Peyer's patch (tissue), 4 donors: ENCODE results near the gene MFRP. TPM values are rescaled to one million over a fixed set of nuclear protein-coding genes. Genes with fewer than 3 reads are reported as not detected.

Experiments used
- DNase-seq, 3 donors: peaks; one replicate each; pipeline ENCODE4 v3.0.0-alpha.2; 2017 to 2019
- H3K27ac ChIP-seq, 4 donors: fragments of 200-600 bp; sonication (generic); one replicate each; pipeline ENCODE4 v1.5.1; 2016 to 2019
- H3K27me3 ChIP-seq, 2 donors: fragments of 200-600 bp; sonication (generic); one replicate each; pipeline ENCODE4 v1.5.1; 2019
- H3K36me3 ChIP-seq, 3 donors: fragments of 200-600 bp; sonication (generic); one replicate each; pipeline ENCODE4 v1.5.1; 2016 to 2019
- H3K4me1 ChIP-seq, 4 donors: fragments of 200-600 bp; sonication (generic); one replicate each; pipeline ENCODE4 v1.5.1; 2016 to 2019
- H3K4me3 ChIP-seq, 4 donors: fragments of 200-600 bp; sonication (generic); 1 replicate in 3 of 4; 2 replicates in 1 of 4; pipeline ENCODE4 v1.5.1; 2016 to 2019; ENCODE audit warnings: mild to moderate bottlenecking in 1 of 4
- H3K9me3 ChIP-seq, 4 donors: fragments of 200-600 bp; sonication (generic); one replicate each; pipeline ENCODE4 v1.5.1; 2016 to 2019; ENCODE audit warnings: mild to moderate bottlenecking in 1 of 4
- POLR2A ChIP-seq, 2 donors: fragments of 450-650 bp; IDR thresholded peaks; one replicate each; pipeline ENCODE4 v1.5.1; 2017; ENCODE audit warnings: antibody characterized with exemption in 2 of 2, mild to moderate bottlenecking in 2 of 2, moderate library complexity in 2 of 2
- small RNA-seq, 2 donors: library from RNA; depleted of rRNA; stranded (forward); fragments of <200 nt; gene quantifications; one replicate each; pipeline ENCODE3, GENCODE V24; 2016
- total RNA-seq, 4 donors: library from RNA; depleted of rRNA; stranded (reverse); fragments of >200 nt; gene quantifications; one replicate each; pipeline ENCODE4 v1.1.0, GENCODE V29; 2016
- TF ChIP-seq, protein P1 (sequence below), 6 experiments: fragments of 450-650 bp in 4 of 6; fragments of 200-600 bp in 2 of 6; sonication (generic) in 1 of 6; IDR thresholded peaks; one replicate each; pipeline ENCODE4 v1.5.1; 2017 to 2019; ENCODE audit warnings: antibody characterized with exemption in 6 of 6, mild to moderate bottlenecking in 3 of 6, moderate library complexity in 1 of 6

MFRP gene
- total RNA-seq, 4 donors from 2014 or later: not detected

DNA sequence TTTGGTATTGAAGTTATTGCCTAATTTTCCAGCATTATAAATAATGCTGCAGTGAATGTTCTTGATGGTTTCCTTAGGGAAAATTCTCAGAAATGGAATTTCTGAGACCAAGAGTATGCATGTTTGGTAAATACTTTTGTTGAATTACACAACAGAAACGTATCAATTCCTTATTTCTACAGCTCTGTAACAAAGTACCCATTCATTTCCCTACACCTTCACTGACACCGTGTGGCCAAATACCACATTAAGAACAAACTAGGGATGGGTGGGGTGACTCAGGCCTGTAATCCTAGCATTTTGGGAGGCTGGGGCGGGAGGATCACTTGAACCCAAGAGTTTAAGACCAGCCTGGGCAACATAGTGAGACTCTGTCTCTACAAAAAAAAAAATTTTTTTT lies 51.3 kb downstream of the MFRP start:
- no peaks in the 10 kb centered on the region for H3K9me3 ChIP-seq
- no peak overlapping the region for H3K4me3 ChIP-seq
- no peak for DNase-seq
- no peaks in the 10 kb centered on the region for H3K27me3 ChIP-seq
- peaks cover 0 to 51% (median 0%) of the 10 kb centered on the region in 3 donors for H3K36me3 ChIP-seq
- no peak overlapping the region for H3K27ac ChIP-seq
- no peak for TF ChIP-seq POLR2A (IDR thresholded peaks at IDR 0.05)
- TF ChIP-seq, protein P1, sequence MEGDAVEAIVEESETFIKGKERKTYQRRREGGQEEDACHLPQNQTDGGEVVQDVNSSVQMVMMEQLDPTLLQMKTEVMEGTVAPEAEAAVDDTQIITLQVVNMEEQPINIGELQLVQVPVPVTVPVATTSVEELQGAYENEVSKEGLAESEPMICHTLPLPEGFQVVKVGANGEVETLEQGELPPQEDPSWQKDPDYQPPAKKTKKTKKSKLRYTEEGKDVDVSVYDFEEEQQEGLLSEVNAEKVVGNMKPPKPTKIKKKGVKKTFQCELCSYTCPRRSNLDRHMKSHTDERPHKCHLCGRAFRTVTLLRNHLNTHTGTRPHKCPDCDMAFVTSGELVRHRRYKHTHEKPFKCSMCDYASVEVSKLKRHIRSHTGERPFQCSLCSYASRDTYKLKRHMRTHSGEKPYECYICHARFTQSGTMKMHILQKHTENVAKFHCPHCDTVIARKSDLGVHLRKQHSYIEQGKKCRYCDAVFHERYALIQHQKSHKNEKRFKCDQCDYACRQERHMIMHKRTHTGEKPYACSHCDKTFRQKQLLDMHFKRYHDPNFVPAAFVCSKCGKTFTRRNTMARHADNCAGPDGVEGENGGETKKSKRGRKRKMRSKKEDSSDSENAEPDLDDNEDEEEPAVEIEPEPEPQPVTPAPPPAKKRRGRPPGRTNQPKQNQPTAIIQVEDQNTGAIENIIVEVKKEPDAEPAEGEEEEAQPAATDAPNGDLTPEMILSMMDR (IDR thresholded peaks at IDR 0.05): no peak
- H3K4me1 ChIP-seq: peaks cover 0 to 8% (median 0%) of the 10 kb centered on the region in 4 donors

DNA sequence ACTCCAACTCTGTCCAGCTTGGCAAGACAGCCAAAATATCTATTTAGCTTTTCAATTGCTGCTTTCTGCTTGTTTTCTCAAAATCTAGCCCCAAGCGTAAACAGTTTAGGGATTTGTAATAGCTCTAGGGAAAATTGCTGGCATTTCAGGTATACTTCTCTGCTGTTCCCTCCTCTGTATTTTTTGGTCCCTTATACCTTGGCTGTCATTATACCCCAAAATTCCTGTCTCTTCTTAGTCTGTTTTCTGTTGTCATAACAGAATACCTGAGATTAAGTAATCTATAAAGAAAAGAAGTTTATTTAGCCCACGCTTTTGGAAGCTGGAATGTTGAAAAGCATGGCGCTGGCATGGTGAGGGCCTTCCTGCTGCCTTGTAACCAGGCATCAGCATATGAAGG lies 53.0 kb downstream of the MFRP start:
- no peaks in the 10 kb centered on the region for H3K9me3 ChIP-seq
- H3K27me3 ChIP-seq: no peaks in the 10 kb centered on the region
- no peak for TF ChIP-seq POLR2A (IDR thresholded peaks at IDR 0.05)
- TF ChIP-seq, protein P1 (IDR thresholded peaks at IDR 0.05): no peak
- DNase-seq: no peak
- no peak overlapping the region for H3K27ac ChIP-seq
- peaks cover 0 to 2% (median 0%) of the 10 kb centered on the region in 4 donors for H3K4me1 ChIP-seq
- H3K4me3 ChIP-seq: no peak overlapping the region
- peaks cover 0 to 47% (median 0%) of the 10 kb centered on the region in 3 donors for H3K36me3 ChIP-seq

DNA sequence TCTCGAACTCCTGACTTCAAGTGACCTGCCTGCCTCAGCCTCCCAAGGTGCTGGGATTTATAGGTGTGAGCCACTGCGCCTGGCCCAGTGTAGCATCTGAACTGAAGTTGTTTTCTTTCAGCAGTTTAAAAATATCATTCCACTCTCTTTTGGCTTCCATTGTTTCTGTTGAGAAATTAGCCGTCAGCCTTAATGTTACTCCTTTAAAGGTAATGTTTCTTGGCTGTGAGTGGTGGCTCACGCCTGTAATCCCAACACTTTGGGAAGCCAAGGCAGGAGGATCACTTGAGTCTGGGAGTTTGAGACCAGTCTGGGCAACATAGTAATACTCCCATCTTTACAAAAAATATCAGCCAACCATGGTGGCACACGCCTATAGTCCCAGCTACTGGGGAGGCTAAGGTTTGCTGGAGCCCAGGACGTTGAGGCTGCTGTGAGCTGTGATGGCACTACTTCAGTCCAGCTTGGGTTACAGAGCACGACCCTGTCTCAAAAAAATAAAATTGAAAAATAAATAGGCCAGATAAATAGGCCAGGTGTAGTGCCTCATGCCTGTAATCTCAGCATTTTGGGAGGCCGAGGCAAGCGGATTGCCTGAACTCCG lies 55.5 kb downstream of the MFRP start:
- Histone ChIP-seq H3K9me3 (no peaks in the 10 kb centered on the region), H3K27me3 (no peaks in the 10 kb centered on the region), H3K4me3 (no peak overlapping the region), H3K4me1 (no peaks in the 10 kb centered on the region), H3K36me3 (peaks cover 0 to 37% (median 0%) of the 10 kb centered on the region in 3 donors), H3K27ac (no peak overlapping the region)
- TF ChIP-seq, protein P1 (IDR thresholded peaks at IDR 0.05): no peak
- TF ChIP-seq POLR2A (IDR thresholded peaks at IDR 0.05): no peak
- no peak for DNase-seq

Small RNAs within 50 kb of the gene (small RNA-seq; reads per million reads assigned to genes)
- gene RF01225 (0 reads per million in 2 donors), gene RNU6-262P (0 reads per million in 2 donors)

Other genes with a start within 250 kb of the MFRP start
- gene DPAGT1, start 244.9 kb downstream of the MFRP start, total RNA-seq: 10 to 100 TPM; 10.7 to 38.6 (median 33.1) TPM
- 100 to 1,000 TPM in 1 of 4 donors, 10 to 100 TPM in 3; 13.2 to 107 (median 81.8) TPM for gene C2CD2L, start 239.4 kb downstream of the MFRP start, total RNA-seq
- gene HINFP, start 225.1 kb downstream of the MFRP start, total RNA-seq: 10 to 100 TPM; 28.1 to 67.9 (median 49.0) TPM
- not detected for gene ABCG4, start 197.7 kb downstream of the MFRP start, total RNA-seq
- 10 to 100 TPM in 3 of 4 donors, 1 to 10 TPM in 1; 8.3 to 28.6 (median 21.3) TPM for gene NLRX1, start 178.0 kb downstream of the MFRP start, total RNA-seq
- 100 to 1,000 TPM in 3 of 4 donors, 10 to 100 TPM in 1; 31.4 to 222 (median 173) TPM for gene NHERF4, start 161.2 kb downstream of the MFRP start, total RNA-seq
- 10 to 100 TPM; 11.1 to 20.6 (median 15.9) TPM for gene CBL, start 140.4 kb downstream of the MFRP start, total RNA-seq
- gene MCAM, start 29.6 kb downstream of the MFRP start, total RNA-seq: 100 to 1,000 TPM in 1 of 4 donors, 10 to 100 TPM in 3; 27.5 to 112 (median 66.2) TPM
- gene RNF26, start 12.2 kb downstream of the MFRP start, total RNA-seq: 10 to 100 TPM; 15.5 to 23.4 (median 16.5) TPM
- 10 to 100 TPM; 10.3 to 26.4 (median 11.8) TPM for gene C1QTNF5, start 5.8 kb downstream of the MFRP start, total RNA-seq
- gene USP2, start 35.0 kb upstream of the MFRP start, total RNA-seq: 10 to 100 TPM in 3 of 4 donors, 1 to 10 TPM in 1; 2.5 to 61.8 (median 32.2) TPM
- 10 to 100 TPM in 2 of 4 donors, 1 to 10 TPM in 2; 2.1 to 28.1 (median 9.4) TPM for gene THY1, start 76.5 kb upstream of the MFRP start, total RNA-seq